ENCODE data around the gene PDE4D.

DNA sequence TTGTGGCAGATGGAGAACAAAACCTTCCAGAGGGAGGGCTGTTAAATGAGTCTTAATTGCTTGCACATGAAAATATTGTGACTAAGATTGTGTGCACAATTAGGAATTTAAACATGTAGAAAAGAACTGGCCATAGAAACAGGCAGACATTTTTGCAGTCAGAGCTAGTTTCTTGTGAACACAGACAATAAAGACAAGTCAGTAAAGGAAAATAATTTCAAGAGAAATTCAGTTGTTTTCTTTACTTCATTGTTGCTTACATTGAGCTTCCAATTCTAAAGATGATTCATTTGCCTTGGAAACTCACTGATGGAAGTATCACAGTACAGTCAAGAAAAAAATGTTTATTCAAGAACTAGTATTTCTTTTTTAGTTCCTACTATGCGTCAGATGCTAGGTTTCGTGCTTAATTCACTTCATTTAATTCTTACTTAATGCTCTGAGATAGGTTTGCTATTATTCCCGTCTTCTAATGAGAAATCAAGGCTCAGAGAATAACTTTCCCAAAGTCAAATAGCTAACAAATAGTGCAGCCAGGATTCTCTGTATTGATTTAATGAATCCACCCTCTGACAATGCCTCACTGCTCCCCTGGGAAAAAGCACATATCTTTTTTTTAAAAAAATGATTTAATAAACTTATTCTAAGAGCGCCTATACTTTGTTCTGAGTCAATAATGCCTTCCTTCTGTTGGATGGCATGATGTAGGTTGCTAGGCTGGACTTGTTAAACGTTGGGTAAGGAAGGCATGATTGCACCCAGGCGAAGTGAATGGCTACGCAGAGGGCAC, 729.3 kb downstream of the PDE4D start:
- TF ChIP-seq, protein P1, sequence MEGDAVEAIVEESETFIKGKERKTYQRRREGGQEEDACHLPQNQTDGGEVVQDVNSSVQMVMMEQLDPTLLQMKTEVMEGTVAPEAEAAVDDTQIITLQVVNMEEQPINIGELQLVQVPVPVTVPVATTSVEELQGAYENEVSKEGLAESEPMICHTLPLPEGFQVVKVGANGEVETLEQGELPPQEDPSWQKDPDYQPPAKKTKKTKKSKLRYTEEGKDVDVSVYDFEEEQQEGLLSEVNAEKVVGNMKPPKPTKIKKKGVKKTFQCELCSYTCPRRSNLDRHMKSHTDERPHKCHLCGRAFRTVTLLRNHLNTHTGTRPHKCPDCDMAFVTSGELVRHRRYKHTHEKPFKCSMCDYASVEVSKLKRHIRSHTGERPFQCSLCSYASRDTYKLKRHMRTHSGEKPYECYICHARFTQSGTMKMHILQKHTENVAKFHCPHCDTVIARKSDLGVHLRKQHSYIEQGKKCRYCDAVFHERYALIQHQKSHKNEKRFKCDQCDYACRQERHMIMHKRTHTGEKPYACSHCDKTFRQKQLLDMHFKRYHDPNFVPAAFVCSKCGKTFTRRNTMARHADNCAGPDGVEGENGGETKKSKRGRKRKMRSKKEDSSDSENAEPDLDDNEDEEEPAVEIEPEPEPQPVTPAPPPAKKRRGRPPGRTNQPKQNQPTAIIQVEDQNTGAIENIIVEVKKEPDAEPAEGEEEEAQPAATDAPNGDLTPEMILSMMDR (IDR thresholded peaks at IDR 0.05), result no peak
- TF ChIP-seq EZH2 (IDR thresholded peaks at IDR 0.05; ENCODE audit: borderline replicate concordance, insufficient read depth, low read depth, low read length, poor library complexity, severe bottlenecking), result no peak
